H1 (cell line): ENCODE results near the gene ZNF70. TPM values are rescaled to one million over a fixed set of nuclear protein-coding genes. Genes with fewer than 3 reads are reported as not detected.

Experiments used
- CTCF ChIA-PET: fragments of 300-600 bp; sonication (Branson Sonifier 250); formaldehyde crosslinking; loops from one replicate; lab custom pipeline; 2021; ENCODE audit not compliant: partially characterized antibody; lab: Charles Lee
- POLR2A ChIA-PET: fragments of 300-600 bp; sonication (Branson Sonifier 250); formaldehyde crosslinking; loops from one replicate; lab custom pipeline; 2021; ENCODE audit warnings: inconsistent platforms; ENCODE audit not compliant: partially characterized antibody; lab: Charles Lee
- DNase-seq, 2 experiments: peaks; one replicate each; pipeline versions ENCODE4 v3.0.0 to v3.0.0-alpha.2; 2010 to 2022; ENCODE audit warnings: low spot score in 2 of 2, low read depth in 1 of 2, mixed read lengths in 1 of 2
- FAIRE-seq: peaks from 2 replicates; lab custom pipeline; 2011; peaks lifted over from hg19 to GRCh38; lab: Jason Lieb, UNC
- H2AFZ ChIP-seq: 2 replicates; pipeline ENCODE4 v1.8.1; 2012; ENCODE audit warnings: low read length, inconsistent platforms
- H2AK5ac ChIP-seq: 2 replicates; pipeline ENCODE4 v1.6.1; 2013; ENCODE audit warnings: low read depth, low read length
- H2BK120ac ChIP-seq: replicated peaks from 2 replicates; pipeline ENCODE3; 2013; ENCODE audit warnings: low read depth, low read length, inconsistent platforms
- H2BK12ac ChIP-seq: 2 replicates; pipeline ENCODE4 v1.6.1; 2013; ENCODE audit warnings: low read depth, low read length
- H2BK15ac ChIP-seq: 2 replicates; pipeline ENCODE4 v1.6.1; 2013; ENCODE audit warnings: low read length
- H2BK20ac ChIP-seq: 2 replicates; pipeline ENCODE4 v1.6.1; 2013; ENCODE audit warnings: low read length
- H2BK5ac ChIP-seq: 2 replicates; pipeline ENCODE4 v1.6.1; 2013; ENCODE audit warnings: low read depth, low read length
- H3K14ac ChIP-seq: 2 replicates; pipeline ENCODE4 v1.6.1; 2013; ENCODE audit warnings: inconsistent platforms; ENCODE audit not compliant: insufficient read length
- H3K18ac ChIP-seq: 2 replicates; pipeline ENCODE4 v1.6.1; 2013; ENCODE audit warnings: low read length; ENCODE audit errors: extremely low read depth
- H3K23ac ChIP-seq: 2 replicates; pipeline ENCODE4 v1.6.1; 2013; ENCODE audit warnings: inconsistent platforms; ENCODE audit not compliant: insufficient read length
- H3K23me2 ChIP-seq: 2 replicates; pipeline ENCODE4 v1.6.1; 2013; ENCODE audit warnings: low read depth, low read length
- H3K27ac ChIP-seq: 2 replicates; pipeline ENCODE4 v1.6.1; 2011; ENCODE audit warnings: low read depth, low read length, inconsistent platforms
- H3K27me3 ChIP-seq, 4 experiments: replicated peaks in 1 of 4; 1 replicate in 1 of 4; 2 replicates in 3 of 4; pipeline versions ENCODE4 v1.6.1 to v1.8.1; 2011 to 2013; ENCODE audit warnings: low read length in 3 of 4, mild to moderate bottlenecking in 3 of 4, inconsistent platforms in 2 of 4, mixed read lengths in 2 of 4, moderate library complexity in 1 of 4; ENCODE audit not compliant: control insufficient read depth in 3 of 4, insufficient read depth in 3 of 4; ENCODE audit errors: extremely low read depth in 1 of 4
- H3K36me3 ChIP-seq, 4 experiments: 2 replicates each; pipeline versions ENCODE4 v1.6.1 to v1.8.1; 2011 to 2013; ENCODE audit warnings: mild to moderate bottlenecking in 4 of 4, low read length in 3 of 4, moderate library complexity in 2 of 4, control low read depth in 1 of 4, inconsistent platforms in 1 of 4; ENCODE audit not compliant: insufficient read depth in 4 of 4, control insufficient read depth in 2 of 4
- H3K4ac ChIP-seq: replicated peaks from 2 replicates; pipeline ENCODE3; 2013; ENCODE audit warnings: low read length, low read depth, mixed read lengths, inconsistent platforms; ENCODE audit not compliant: insufficient read length
- H3K4me1 ChIP-seq, 4 experiments: replicated peaks in 1 of 4; 1 replicate in 1 of 4; 2 replicates in 3 of 4; pipeline versions ENCODE4 v1.6.1 to v1.8.1; 2011 to 2013; ENCODE audit warnings: low read length in 3 of 4, inconsistent platforms in 2 of 4, mixed read lengths in 1 of 4; ENCODE audit not compliant: insufficient read depth in 4 of 4, control insufficient read depth in 3 of 4
- H3K4me2 ChIP-seq, 2 experiments: 2 replicates each; pipeline versions ENCODE4 v1.6.1 to v1.8.1; 2011 to 2013; ENCODE audit warnings: low read depth in 2 of 2, low read length in 2 of 2, control low read depth in 1 of 2, inconsistent platforms in 1 of 2, mild to moderate bottlenecking in 1 of 2; ENCODE audit not compliant: insufficient read depth in 1 of 2
- H3K4me3 ChIP-seq, 4 experiments: fragments of 200-600, 300-600 bp in 1 of 4; sonication (generic), shearing (Covaris generic), sonication (Bioruptor Twin) in 1 of 4; 2 replicates each; pipeline versions ENCODE4 v1.5.1 to v1.8.1; 2011 to 2016; ENCODE audit warnings: low read length in 4 of 4, low read depth in 3 of 4, control low read depth in 2 of 4, inconsistent platforms in 2 of 4, mild to moderate bottlenecking in 2 of 4, mixed read lengths in 1 of 4, moderate library complexity in 1 of 4; ENCODE audit not compliant: insufficient read depth in 2 of 4; ENCODE audit errors: extremely low read depth in 1 of 4
- H3K56ac ChIP-seq: replicated peaks from 2 replicates; pipeline ENCODE3; 2013; ENCODE audit warnings: low read depth, mild to moderate bottlenecking, mixed read lengths, low read length, inconsistent platforms; ENCODE audit not compliant: insufficient read length
- H3K79me1 ChIP-seq: 2 replicates; pipeline ENCODE4 v1.6.1; 2013; ENCODE audit warnings: low read depth, low read length, control low read depth
- H3K79me2 ChIP-seq, 2 experiments: 2 replicates each; pipeline versions ENCODE4 v1.6.1 to v1.8.1; 2012 to 2013; ENCODE audit warnings: low read length in 2 of 2, mild to moderate bottlenecking in 2 of 2, inconsistent platforms in 1 of 2; ENCODE audit not compliant: insufficient read depth in 2 of 2, control insufficient read depth in 1 of 2
- H3K9ac ChIP-seq, 4 experiments: replicated peaks in 1 of 4; 1 replicate in 1 of 4; 2 replicates in 3 of 4; pipeline versions ENCODE4 v1.6.1 to v1.8.1; 2011 to 2013; ENCODE audit warnings: low read depth in 3 of 4, low read length in 3 of 4, control low read depth in 2 of 4, mild to moderate bottlenecking in 2 of 4, moderate library complexity in 2 of 4, inconsistent platforms in 1 of 4; ENCODE audit errors: extremely low read depth in 1 of 4
- H3K9me3 ChIP-seq, 2 experiments: 2 replicates each; pipeline versions ENCODE4 v1.6.1 to v1.8.1; 2012 to 2013; ENCODE audit warnings: mild to moderate bottlenecking in 2 of 2, moderate library complexity in 2 of 2, control low read depth in 1 of 2, inconsistent platforms in 1 of 2, low read depth in 1 of 2, low read length in 1 of 2, mixed read lengths in 1 of 2; ENCODE audit not compliant: insufficient read depth in 2 of 2
- H4K20me1 ChIP-seq, 2 experiments: replicated peaks in 1 of 2; 2 replicates each; pipeline versions ENCODE3 to v1.8.1; 2011 to 2013; ENCODE audit warnings: inconsistent platforms in 2 of 2, low read length in 2 of 2, mild to moderate bottlenecking in 1 of 2; ENCODE audit not compliant: insufficient read depth in 2 of 2, control insufficient read depth in 1 of 2
- H4K5ac ChIP-seq: 2 replicates; pipeline ENCODE4 v1.6.1; 2013; ENCODE audit warnings: low read length, low read depth, mixed read lengths, inconsistent platforms; ENCODE audit not compliant: insufficient read length
- H4K8ac ChIP-seq: 2 replicates; pipeline ENCODE4 v1.8.0; 2013; ENCODE audit warnings: mild to moderate bottlenecking, moderate library complexity, low read length, inconsistent platforms; ENCODE audit not compliant: insufficient read depth; ENCODE audit errors: extremely low read depth
- H4K91ac ChIP-seq: replicated peaks from 2 replicates; pipeline ENCODE3; 2013; ENCODE audit warnings: low read length, mixed read lengths, inconsistent platforms; ENCODE audit not compliant: insufficient read length
- ASH2L ChIP-seq: fragments of 200-600, 300-600 bp; sonication (generic); IDR thresholded peaks from one replicate; pipeline ENCODE4 v1.7.1; 2017; ENCODE audit warnings: low read length
- CHD1 ChIP-seq: IDR thresholded peaks from 2 replicates; pipeline ENCODE4 v1.6.1; 2012; ENCODE audit warnings: low read depth, low read length, improper control_type of control experiment
- EGR1 ChIP-seq: IDR thresholded peaks from 2 replicates; pipeline ENCODE4 v1.6.1; 2011; ENCODE audit warnings: low read depth, low read length, borderline replicate concordance
- MAFK ChIP-seq: IDR thresholded peaks from 2 replicates; pipeline ENCODE4 v1.6.1; 2012; ENCODE audit warnings: low read depth, mild to moderate bottlenecking, improper control_type of control experiment, low read length
- SIRT6 ChIP-seq: IDR thresholded peaks from one replicate; pipeline ENCODE4 v1.7.1; 2012; ENCODE audit warnings: low read length, inconsistent platforms
- TAF7 ChIP-seq: optimal IDR thresholded peaks from 2 replicates; pipeline ENCODE3; 2011; ENCODE audit warnings: low read depth, mild to moderate bottlenecking, inconsistent platforms, low read length, moderate library complexity, borderline replicate concordance
- WGBS, 2 experiments: shearing (Covaris generic) in 1 of 2; methylation state at CpG; one replicate each; pipeline versions ENCODE4 v1.1.6 to v1.1.7; 2013 to 2015; ENCODE audit warnings: low lambda C conversion rate in 2 of 2, mixed read lengths in 2 of 2, inconsistent platforms in 1 of 2, low coverage in 1 of 2, missing lambda C conversion rate in 1 of 2; ENCODE audit not compliant: insufficient replicate concordance in 2 of 2, insufficient coverage in 1 of 2, insufficient read length in 1 of 2; ENCODE audit errors: extremely low coverage in 1 of 2, missing lambda C conversion rate in 1 of 2; 5-methylcytosine and 5-hydroxymethylcytosine counted together
- polyA plus RNA-seq, 7 experiments: library from polyadenylated mRNA; depleted of rRNA in 3 of 7; stranded (reverse) in 5 of 7; unstranded in 2 of 7; fragments of >200 nt in 5 of 7; fragments of 200-250 nt in 2 of 7; gene quantifications; 1 replicate in 5 of 7; 2 replicates in 1 of 7; 4 replicates in 1 of 7; pipeline versions ENCODE4 v1.2.1 to v1.2.3, GENCODE V29; 2011 to 2013; ENCODE audit warnings: missing spikeins in 2 of 7, mixed read lengths in 2 of 7
- total RNA-seq: library from RNA; stranded (reverse); fragmentation: NEBNext Ultra II Directional; extraction: Animal tissue kit (Norgen Biotek cat#: 25700); gene quantifications from 2 replicates; pipeline ENCODE4 v1.2.1, GENCODE V29; 2021

The ZNF70 gene
- total and polyA plus RNA-seq, 2 of the 8 experiments (the other 6 are each of a cell fraction or from before 2014, with no cell fraction given): 1.1 to 2.6 TPM

DNA sequence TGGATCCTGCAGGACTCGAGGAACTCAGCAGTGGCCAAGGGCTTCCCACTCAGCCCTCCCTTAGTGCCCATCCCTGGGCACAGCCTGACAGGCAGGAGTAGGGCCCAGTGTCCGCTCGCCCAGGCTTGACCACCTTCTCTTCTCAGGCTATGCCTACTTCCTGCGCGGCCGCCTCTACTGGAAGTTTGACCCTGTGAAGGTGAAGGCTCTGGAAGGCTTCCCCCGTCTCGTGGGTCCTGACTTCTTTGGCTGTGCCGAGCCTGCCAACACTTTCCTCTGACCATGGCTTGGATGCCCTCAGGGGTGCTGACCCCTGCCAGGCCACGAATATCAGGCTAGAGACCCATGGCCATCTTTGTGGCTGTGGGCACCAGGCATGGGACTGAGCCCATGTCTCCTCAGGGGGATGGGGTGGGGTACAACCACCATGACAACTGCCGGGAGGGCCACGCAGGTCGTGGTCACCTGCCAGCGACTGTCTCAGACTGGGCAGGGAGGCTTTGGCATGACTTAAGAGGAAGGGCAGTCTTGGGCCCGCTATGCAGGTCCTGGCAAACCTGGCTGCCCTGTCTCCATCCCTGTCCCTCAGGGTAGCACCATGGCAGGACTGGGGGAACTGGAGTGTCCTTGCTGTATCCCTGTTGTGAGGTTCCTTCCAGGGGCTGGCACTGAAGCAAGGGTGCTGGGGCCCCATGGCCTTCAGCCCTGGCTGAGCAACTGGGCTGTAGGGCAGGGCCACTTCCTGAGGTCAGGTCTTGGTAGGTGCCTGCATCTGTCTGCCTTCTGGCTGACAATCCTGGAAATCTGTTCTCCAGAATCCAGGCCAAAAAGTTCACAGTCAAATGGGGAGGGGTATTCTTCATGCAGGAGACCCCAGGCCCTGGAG, 32.6 kb upstream of the ZNF70 start:
- H2BK5ac ChIP-seq: no peak overlapping the region
- no peak overlapping the region for H3K9ac ChIP-seq
- H4K91ac ChIP-seq: no peak overlapping the region
- ChIA-PET CTCF (interaction anchor here (0.7 kb wide), 1 partner anchor 62 kb away, joined by 3 read pairs; no protein-coding TSS in a partner anchor), POLR2A (interaction anchor here (2.0 to 4.5 kb wide), 2 partner anchors 9 to 10 kb away, joined by 5 to 45 read pairs; partner anchors contain the start of gene MMP11)
- H2BK12ac ChIP-seq: no peak overlapping the region
- H3K56ac ChIP-seq: no peak overlapping the region
- H3K4me1 ChIP-seq: peaks cover 0 to 10% (median 4%) of the 10 kb centered on the region in 4 experiments; a peak in 3 of 7 replicates
- no peak overlapping the region for H3K23ac ChIP-seq
- no peak overlapping the region for H2BK15ac ChIP-seq
- no peak overlapping the region for H3K27ac ChIP-seq
- no peak for FAIRE-seq
- H3K4me3 ChIP-seq: no peak overlapping the region
- no peak overlapping the region for H3K18ac ChIP-seq
- no peak overlapping the region for H3K14ac ChIP-seq
- H2BK120ac ChIP-seq: no peak overlapping the region
- peaks cover 3% of the 10 kb centered on the region; the same call in 1 of the 2 replicates for H3K23me2 ChIP-seq
- H2AK5ac ChIP-seq: 0 out of 2 replicates have a peak overlapping the region, but pooled peaks have one; percentile 32
- peaks cover 2% of the 10 kb centered on the region in 2 experiments for H4K20me1 ChIP-seq
- 75% methylated on average over 15 of the region's 15 CpGs; no CpG with 5 or more reads in 1 of the 2 experiments for WGBS, 2 experiments
- H3K36me3 ChIP-seq: no peaks in the 10 kb centered on the region
- no peak overlapping the region for H4K8ac ChIP-seq
- H3K27me3 ChIP-seq: no peaks in the 10 kb centered on the region
- peaks cover 2% of the 10 kb centered on the region; the same call in 1 of the 2 replicates for H3K79me1 ChIP-seq
- no peak overlapping the region for H2BK20ac ChIP-seq
- H3K9me3 ChIP-seq: no peaks in the 10 kb centered on the region
- no peak overlapping the region for H4K5ac ChIP-seq
- no peak for DNase-seq
- no peak overlapping the region for H3K4ac ChIP-seq
- no peak overlapping the region for H3K4me2 ChIP-seq
- TF ChIP-seq CHD1 (no peak), SIRT6 (no peak), MAFK (no peak), TAF7 (no peak), ASH2L (no peak), EGR1 (no peak)
- H3K79me2 ChIP-seq: peaks cover 10 to 11% of the 10 kb centered on the region in 2 experiments
- no peak overlapping the region for H2AFZ ChIP-seq
